HG03575 (cell line): ENCODE results near the gene CHD6.

ENCODE experiments used
- ATAC-seq: cut with Tn5 transposase; IDR thresholded peaks from one replicate; pipeline ENCODE4 v1.9.1; 2021; ENCODE audit not compliant: unreplicated experiment, insufficient number of reproducible peaks, low FRiP score; ENCODE audit errors: extremely low read depth

Gene CHD6

DNA sequence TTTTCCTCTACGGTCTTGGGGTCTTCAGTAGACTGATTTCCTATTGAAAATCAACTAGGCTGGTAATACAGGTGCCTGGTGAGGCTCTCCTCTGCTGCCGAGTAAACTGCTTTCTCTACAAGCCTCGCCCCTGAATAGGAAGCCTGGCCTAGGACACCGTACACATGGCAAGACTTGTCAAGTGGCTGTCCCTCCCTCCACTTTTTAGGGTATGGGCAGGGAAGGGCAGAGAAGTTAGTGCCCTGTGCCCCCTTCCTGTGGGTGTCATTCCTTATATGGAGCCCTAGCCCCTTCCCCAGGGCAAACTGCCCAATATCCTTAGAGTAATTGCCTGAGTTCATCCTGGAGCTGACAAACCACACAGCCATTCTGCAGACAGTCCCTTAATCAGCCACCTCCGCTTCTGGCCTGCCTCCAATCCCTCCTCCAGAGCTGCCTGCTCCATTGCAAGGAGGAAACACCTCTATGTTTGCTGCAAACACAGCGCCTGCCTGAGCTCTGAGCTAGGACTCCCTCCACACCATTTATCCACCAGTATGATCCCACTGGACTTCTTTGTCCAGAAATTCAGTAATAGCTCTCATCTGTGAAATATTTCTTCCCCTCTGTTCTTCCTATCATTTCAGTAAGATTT is 93.1 kb downstream of the CHD6 start:
- ATAC-seq: no peak

DNA sequence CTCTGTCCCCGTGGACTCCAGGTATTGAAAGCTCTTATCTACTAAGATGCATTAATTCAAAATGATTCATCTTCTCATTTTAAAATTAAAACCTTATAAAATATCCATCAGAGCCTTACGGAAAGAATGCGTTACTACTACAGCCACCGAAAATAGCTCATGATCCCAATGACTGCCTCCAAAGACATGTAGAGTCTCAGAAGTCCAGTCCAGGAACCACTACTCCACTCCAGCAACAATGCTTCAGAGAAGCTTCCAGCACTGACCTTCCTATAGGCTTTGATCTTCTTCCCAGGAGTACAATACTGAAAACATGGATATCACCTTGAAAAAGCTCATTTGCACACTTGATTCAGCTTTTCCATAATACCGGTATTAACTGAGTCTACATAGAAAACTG is 94.3 kb downstream of the CHD6 start:
- no peak for ATAC-seq

DNA sequence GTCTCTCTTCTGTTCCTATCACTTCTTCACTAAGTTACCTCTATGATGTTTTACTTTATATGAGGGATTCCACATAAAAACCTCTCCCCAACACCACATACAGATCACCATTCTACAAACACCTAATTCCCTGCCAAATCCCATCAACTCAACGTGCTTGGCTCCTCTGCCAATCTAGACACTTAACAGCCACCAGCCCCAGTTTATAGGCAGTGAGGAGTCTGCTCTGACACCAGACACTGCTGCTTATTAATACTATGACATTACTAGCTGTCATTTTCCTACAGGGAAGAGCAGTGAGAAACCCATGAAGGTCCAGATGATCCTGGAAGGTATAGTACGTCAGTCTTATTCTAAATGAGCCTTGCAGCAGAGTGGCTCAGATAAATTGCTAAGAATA is 104.3 kb downstream of the CHD6 start:
- no peak for ATAC-seq

DNA sequence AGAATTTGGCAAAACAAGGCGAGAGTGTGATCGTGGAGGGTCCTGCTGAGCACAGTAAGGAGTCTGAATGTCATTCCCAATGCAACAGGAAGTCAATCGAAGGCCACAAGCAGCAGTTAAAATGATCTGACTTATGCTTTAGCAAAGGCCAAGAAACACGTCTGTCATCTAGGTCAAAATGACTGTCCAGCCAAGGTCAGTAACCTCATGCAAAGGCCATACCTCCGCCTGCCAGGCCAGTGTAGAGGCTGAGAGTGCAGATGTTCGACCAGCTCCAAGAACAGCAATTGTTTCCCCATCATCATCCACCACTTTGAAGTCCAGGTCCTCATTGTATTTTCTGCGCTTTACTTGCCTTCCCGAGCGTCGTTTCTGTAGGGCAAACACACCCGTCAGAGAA is 105.6 kb downstream of the CHD6 start:
- ATAC-seq: no peak

DNA sequence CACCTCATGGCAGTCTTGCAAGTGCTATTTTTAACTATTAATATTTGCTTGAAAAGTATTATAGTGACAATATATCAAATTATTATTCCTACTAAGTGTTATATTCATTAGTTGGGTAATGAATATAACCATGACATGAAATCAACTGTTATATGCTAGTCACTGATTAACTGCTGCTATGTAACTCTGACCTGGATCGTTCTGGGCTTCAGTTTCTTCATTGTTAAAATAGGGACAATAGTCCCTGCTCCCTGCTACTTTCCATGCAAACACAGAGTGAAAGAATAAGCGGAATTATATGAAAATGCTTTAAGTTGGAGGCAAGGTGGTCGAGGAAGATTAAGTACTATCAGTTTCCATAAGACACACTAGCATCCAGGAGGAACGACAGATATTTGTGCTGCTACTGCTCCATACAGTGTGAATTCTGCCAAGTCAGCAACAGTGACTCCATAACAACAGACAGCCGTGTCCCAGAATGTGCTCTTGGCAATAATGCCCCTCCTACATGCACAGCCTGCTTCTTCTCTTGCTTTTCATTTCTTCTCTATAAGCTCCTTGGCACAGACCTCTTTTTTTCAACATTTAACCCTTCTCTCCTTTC is 107.2 kb downstream of the CHD6 start:
- no peak for ATAC-seq

DNA sequence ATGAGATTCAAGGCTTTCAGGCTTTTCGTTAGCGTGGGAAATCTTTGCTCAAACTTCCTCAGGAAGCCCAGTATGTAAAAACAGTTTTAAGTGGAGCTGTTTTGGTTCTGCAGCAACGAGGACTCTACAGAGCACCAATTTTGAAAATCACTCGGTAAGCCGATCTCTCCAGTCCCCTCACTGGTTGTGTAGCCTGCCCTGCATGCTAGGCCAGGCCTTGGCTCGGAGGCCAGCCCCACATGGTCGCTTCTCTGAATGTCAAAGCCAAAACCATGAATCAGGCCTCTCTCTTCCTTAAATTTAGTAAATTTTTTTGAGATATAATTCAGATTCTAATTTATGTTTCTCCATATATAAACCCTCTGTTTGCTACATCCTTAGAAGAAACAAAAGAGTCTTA is 108.0 kb downstream of the CHD6 start:
- no peak for ATAC-seq

DNA sequence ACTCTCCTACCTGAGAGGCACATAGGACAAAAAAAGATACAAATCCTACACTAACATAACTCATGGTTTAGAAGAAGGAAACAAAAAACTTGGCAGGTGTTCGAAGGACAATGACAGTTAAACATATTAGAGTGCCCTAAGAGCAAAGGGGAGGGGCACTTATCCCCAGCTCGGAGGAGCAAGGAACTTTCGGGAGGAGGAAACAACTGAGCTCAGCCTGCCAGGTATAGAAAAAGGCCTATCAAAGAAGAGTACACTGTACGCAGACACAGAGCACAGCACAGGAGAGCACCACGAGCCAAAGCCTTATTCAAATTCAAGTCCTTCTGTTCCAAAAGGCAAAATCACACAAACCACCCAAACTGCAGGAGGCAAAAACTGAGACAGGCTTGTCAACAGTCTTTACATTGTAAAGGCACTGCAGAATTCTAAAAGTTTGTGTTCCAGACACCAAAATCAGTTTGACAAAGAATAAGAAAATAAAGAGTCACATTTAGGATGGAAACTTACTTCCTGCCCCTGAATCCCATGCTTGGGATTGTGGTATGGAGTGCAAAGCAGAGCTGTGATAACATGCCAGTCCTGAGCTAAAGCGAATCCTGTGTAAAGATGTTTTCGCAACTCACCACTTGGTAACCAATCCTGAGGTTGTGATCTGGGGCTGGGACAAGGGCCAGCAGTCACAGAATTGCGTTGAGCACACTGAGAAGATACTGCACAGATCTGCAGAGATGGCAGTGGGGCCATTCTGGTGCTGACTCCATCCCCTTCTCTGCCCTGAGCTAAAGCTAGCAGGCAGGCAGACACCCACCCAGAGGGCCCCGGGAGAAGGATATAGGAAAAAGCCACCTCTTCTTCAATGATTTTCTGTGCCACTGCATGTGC is 108.6 kb downstream of the CHD6 start:
- no peak for ATAC-seq

DNA sequence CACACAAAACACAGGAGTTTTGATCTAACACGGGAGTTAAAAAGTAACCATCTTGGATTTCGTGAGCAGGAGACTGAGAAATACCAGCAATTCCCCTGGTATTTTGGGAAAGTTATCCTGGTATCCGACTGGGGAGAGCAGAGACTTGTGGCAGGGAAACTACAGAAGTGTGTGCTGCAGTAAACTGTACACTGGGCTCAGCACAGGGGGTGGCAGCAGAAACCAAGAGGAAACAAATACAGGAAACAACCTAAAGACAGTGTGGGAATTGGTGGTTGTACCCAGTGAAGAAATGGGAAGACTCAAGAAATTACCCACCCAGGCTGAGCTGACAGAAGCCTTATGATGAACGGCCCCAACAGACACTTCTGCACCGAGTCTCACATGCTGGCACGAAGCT is 109.8 kb downstream of the CHD6 start:
- ATAC-seq: no peak

DNA sequence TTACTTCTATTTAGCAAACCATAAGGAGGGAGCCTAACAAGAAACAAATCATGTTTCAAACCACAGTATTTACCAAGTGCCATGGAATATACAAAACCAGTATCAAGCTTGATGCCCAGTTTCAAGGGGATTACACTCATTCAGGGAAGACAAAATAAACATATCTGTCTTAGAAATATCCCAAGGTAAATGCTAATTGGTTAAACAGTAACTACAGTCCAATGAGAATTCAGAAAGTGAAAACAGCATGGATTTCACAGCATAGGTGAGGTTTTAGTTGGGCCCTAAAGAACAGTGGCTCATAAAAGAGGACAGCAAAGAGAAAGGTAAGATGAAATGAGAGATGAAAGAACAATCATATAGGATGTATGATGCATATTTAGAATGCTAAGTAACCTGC is 110.3 kb downstream of the CHD6 start:
- no peak for ATAC-seq

DNA sequence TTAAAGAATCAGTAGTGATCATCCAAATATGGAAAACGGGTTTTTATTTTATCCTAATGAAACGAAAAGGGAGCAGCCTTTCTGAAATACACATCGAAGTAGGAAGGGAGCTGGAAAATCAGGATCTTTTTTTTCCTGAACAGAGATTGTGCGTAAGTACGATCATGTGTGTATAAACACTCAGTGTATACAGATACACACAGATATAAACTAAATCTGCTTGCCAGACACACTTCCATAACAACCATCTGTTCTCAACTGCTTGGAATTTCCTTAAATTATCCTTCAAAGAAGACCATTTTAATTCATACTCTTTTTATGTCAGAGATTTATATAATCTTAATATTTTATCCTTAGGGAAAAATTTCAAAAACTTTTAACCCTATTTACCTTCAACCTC is 110.7 kb downstream of the CHD6 start:
- no peak for ATAC-seq

DNA sequence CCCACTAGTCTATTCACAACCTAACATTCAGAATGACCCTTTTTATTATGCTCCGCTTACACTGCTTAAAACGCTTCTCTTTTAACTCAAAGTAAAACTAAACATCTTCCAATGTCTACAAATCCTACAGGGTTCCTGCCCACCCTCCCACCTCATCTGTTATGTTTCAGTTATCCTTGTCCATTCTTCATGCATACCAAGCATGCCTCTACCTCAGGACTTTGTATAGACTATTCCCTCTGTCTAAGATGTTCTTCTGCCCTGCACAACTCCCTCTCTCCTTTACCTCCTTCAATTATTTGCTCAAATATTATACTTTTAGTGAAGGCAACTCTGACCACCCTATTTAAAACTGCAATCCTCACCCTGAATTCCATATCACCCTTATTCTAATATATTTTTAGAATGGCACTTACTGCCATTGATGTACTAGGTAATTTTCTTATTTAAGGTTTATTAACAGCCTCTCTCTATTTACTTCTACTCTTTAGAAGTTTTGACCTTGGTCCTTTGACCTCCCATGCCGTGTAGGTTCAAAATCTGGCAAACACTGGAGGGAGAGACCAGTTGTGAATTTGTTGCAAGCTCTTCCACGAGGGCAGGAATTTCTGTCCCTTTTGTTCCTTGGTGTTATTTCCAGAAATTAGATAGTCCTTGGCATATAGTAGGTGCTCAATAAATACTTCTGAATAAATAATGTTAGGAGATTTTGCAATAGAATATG is 111.8 kb downstream of the CHD6 start:
- ATAC-seq: no peak

DNA sequence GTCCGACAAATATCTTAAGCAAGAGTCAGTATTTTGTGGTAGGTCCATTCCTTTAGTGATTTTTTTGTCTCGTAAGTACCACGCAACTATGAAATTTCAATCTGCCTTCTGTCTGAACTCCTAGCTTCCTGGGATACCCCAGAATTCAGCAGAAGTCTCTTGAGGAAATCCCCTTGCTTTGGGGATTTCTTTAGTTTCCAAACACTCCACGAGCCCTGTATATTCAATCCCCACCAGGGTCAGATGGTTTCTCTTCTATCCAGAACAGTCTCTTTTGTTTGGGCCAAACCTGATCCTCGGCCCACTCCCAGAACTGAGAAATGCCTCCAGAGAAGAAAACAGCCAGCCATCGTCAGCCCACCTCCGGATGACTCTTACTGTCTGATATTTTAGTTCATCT is 113.0 kb downstream of the CHD6 start:
- ATAC-seq: no peak

DNA sequence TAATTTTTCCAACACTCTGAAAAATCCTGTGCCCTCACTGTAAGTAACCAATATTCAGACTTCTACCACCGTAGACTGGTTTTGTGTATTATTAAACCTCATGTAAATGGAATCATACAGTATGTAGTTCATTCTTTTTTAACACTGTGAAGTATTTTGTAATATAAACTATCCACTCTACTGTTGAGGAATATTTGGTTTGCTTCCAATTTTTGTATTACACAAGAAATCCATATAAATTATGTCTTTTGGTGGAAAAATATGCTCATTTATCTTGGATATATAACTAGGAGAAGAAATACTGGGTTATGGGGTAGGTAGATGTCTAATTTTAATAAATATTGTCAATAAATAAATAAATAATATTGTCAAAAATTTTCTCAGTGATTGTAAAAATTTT is 116.8 kb downstream of the CHD6 start:
- ATAC-seq: no peak

DNA sequence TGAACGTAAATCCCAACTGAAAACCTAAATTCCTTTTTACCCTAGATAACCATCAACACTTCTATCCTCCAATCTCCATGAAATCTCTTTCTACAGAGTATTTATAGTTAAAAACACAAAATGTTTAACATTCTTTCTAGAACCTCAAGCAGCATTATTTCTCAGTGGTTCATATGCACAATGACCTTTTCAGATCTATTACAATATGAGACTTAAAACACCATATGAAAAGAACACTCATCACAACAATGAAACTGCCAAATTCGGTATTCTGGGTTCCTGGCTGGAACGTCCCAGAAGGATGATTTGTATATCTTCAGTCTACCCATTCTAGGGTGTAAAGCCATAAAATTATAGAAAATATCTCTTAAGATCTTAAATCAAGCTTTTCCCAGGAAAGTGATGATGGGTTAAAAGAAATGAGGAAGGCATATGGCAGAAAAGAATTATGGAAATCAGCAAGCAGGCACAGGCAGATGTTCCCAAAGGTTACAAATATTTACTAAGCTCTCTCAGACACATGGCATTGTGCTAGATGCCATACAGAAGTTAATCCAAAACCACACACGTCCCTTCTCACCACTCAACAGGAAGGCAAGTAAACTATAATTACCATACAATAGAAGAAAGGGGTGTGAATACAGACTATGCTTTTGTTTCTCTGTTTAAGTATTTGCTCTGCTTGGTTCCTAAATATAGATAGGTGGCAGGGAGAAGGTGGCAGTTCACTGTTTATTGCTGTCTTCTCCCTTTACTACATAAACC is 118.0 kb downstream of the CHD6 start:
- ATAC-seq: no peak

DNA sequence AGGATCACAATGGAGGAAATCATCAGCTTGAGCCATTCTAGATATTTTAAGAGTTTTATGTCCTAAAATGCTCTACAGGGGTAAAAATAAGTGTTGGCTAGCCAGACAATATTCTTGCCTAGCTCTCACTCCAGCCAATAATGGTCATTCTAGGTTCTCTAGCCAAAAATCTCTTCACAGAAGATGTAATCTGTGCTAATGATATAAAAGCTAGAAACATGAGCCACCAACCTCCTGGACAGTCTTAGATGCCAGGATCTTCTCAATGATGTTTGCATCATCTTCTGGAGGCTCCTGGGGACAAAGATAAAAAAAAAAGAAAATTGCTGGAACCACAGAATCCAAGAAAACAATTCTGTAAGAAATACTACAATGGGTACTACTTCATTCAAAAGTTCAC is 119.1 kb downstream of the CHD6 start:
- ATAC-seq: no peak

DNA sequence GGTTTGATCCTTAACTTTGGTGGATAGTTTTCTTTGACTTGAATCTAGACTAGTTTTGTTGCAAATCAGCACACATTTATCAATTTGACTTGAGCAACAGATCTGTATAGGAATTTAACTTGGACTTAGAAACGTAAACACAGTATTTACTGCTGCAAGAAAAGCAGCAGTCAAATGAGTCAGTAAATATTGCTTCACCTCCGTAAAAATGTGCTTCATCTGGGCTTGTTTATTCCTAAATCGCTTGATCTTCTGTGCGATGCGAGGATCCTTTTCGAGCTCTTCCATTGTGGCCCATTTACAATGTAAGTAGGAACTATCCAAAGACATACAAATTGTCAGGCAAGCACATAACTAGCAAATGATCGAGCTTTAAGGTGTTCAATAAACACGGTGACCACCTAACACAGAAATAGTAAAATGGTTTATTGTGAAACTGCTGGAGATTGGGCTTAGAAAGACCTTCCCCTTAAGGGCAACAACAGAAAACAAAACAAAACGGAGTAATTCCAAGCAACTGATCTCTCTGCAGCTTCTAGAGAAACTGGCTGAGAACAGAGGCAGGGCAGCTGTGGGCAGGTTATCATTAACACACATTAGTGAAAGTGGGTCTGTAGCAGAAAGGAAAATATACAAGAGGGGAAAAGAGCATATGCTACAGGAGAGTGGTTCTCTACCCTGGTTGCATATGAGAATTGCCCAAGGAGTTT is 120.8 kb downstream of the CHD6 start:
- no peak for ATAC-seq

DNA sequence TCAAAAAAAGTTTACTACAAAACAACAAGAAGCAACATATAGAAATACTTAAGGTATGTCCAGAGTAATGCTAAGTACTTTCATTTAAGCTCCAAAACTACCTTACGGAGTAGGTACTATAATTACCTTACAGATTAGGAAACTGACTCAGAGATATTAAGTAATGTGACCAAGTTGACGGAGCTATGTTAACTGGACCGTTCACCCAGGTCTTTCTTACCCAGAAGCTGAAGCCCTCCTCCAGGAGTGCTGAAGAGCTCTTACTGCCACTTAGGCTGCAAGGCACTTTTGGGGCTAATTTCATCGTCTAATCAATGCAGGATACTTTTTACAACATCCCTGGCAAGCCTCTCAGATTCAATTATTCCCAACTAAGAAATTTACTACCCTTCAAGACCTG is 123.7 kb downstream of the CHD6 start:
- ATAC-seq: no peak

DNA sequence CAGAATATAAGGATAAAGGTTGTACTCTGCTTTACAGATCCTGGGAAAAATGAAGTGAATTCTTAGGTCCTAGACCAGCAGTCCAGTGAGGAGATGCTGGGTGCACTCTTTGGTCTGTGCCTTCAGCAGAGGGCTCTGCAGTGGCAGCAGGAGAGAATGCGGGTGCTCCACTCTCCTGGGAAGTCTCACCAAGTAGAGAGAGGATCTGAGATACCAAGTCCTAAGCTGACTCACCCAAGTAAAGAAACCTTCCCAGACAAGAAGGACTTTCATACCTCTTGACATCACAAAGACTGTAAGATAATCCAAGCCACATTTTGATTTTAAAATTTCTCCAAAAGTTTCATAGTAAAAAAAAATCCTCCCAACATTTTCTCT is 134.6 kb downstream of the CHD6 start:
- ATAC-seq: no peak
